Activated CD4-positive, alpha-beta T cell treated with anti-CD3 and anti-CD28 coated beads for 48 hours (primary cell): ENCODE data around the gene ACAP3.
A peak's percentile ranks its signal among the peaks of the same experiment; 100 is the strongest.

Source experiments
- DNase-seq: peaks from one replicate; pipeline ENCODE4 v3.0.0-alpha.2; 2020

The ACAP3 gene

GRCh38 chr1:1284221-1285101 lies 23.3 kb downstream of the ACAP3 start:
- DNase-seq = no peak

GRCh38 chr1:1283821-1284220 lies 23.9 kb downstream of the ACAP3 start:
- DNase-seq = no peak

- DNase-seq = peak; percentile 63
These were observed 24.7 kb downstream of the ACAP3 start for GRCh38 chr1:1282998-1283397.

GRCh38 chr1:1281533-1282321 lies 26.0 kb downstream of the ACAP3 start:
- peak; percentile 56 for DNase-seq

- no peak for DNase-seq
These were observed 26.8 kb downstream of the ACAP3 start for GRCh38 chr1:1280782-1281481.

- DNase-seq = no peak
These were observed 28.7 kb downstream of the ACAP3 start for GRCh38 chr1:1279028-1279427.

GRCh38 chr1:1278620-1279019 lies 29.1 kb downstream of the ACAP3 start:
- DNase-seq = no peak

GRCh38 chr1:1275836-1276235 lies 31.9 kb downstream of the ACAP3 start:
- no peak for DNase-seq

- DNase-seq = no peak
These were observed 32.7 kb downstream of the ACAP3 start for GRCh38 chr1:1274931-1275431.

- DNase-seq = no peak
These were observed 33.3 kb downstream of the ACAP3 start for GRCh38 chr1:1274299-1274930.

GRCh38 chr1:1273512-1274298 lies 34.0 kb downstream of the ACAP3 start, which contains the start of gene UBE2J2:
Gene UBE2J2, minus strand, starts transcription at chr1:1273854. Its CDS starts 5,862 bp downstream, at chr1:1267992.
- peak; percentile 96 for DNase-seq

- DNase-seq = no peak
These were observed 34.6 kb downstream of the ACAP3 start for GRCh38 chr1:1273209-1273511.

GRCh38 chr1:1272341-1273208 lies 35.2 kb downstream of the ACAP3 start:
- DNase-seq = no peak

GRCh38 chr1:1270813-1271212 lies 36.9 kb downstream of the ACAP3 start:
- DNase-seq = no peak

GRCh38 chr1:1268284-1268682 lies 39.4 kb downstream of the ACAP3 start:
- no peak for DNase-seq

- DNase-seq = no peak
These were observed 40.0 kb downstream of the ACAP3 start for GRCh38 chr1:1267488-1268283.

- no peak for DNase-seq
These were observed 42.9 kb downstream of the ACAP3 start for GRCh38 chr1:1264868-1265272.

- no peak for DNase-seq
These were observed 43.7 kb downstream of the ACAP3 start for GRCh38 chr1:1264026-1264425.

GRCh38 chr1:1262758-1263157 lies 45.0 kb downstream of the ACAP3 start:
- no peak for DNase-seq

GRCh38 chr1:1262071-1262470 lies 45.7 kb downstream of the ACAP3 start:
- DNase-seq = no peak
